ENCODE measurements around the gene ZNF416. TPM values are rescaled to one million over a fixed set of nuclear protein-coding genes. Genes with fewer than 3 reads are reported as not detected.

ZNF416 gene
- total RNA-seq, 1 experiment from 2014 or later = 6.9 TPM

DNA sequence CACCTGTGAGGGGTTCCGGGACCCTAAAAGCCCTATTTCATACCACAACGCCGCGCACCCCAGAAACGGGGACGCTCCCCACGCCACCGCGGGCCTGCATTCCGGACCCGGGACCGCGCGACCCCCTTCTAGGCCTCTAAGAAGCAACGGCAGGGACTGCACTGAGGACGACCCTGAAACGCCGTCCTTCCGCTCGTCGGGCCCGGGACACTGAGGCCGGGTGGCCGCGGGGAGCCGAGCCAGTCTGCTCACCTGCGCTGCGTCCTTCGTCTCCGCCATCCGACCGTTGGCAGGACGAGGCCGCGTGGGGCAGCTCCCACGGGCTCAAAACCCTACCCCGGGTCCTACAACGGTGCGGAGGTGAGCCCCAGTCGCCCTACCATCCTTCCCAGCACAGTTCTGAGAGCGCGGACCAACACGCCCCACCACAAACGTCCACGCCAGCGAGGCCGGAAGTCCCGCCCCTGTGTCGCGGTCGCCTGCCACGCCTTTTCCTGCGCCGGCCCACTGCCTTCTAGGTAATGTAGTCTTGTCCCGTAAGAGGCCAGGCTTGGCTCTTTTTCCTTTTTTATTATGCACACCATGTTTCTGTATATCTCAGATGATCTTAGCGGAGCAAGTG lies 19.2 kb downstream of the ZNF416 start, which contains the start of gene ZNF550:
Gene ZNF550, minus strand, starts transcription at position 460 of the 622 bp plus-strand sequence. Its CDS starts 181 bp downstream, at position 279.
- DNase-seq (ENCODE audit: low read depth) = peak; percentile 84

DNA sequence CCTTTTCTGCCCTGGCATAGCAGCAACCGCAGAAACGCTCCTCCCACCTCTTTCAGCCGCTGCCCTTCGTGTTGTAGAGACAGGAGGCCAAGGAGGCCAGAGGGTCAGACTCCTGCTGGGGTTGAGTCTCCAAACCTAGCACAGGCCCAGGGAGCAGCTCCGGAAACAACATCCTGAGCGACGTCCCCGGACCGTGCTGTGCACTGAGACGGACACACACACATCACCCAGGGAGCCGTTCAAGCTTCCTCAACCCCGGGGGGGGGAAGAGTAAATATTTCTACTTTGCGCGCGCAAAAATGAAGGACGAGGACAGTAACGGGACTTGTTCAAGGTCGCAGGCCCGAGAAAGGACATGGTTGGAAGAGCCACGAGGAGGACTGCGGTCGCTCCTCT lies 19.7 kb downstream of the ZNF416 start:
- peak; percentile 48 for DNase-seq (ENCODE audit: low read depth)

DNA sequence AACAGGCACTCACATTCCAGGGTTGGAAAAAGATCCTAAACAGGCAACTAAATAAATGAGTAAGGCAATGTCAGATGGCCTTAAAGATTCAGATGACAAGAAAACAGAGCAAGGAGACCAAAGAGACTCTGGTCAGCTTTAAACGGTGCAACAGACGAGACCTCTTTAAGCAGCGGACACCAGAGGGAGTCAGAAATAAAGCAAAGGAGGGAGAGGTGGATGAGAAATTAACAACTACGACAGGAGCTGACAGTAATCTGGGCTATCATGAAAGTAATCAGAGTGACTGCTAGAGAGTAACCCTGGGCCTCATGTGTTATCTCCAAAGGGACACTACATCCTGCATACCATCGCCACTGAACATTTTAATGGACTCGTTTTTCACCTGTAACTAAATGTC lies 20.2 kb downstream of the ZNF416 start:
- peak; percentile 27 for DNase-seq (ENCODE audit: low read depth)

DNA sequence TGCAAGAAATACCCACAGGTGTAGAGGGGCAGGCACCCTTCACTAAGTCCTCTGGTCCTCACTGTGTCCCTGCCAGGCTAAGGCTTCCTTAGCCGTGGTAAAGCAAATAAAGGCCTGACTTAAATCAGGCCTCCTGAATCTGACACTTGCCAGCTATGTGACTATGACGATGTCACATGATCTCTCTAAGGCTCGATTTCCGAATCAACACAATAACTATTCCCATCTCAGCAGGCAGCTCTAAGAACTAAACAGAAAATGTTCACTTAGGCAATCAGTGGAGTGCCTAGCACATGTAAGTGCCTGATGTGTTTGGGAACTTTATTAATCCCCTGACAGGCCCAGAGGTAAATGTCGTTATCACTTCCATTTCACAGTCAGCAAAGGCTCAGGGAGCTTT lies 21.1 kb downstream of the ZNF416 start:
- DNase-seq (ENCODE audit: low read depth) = no peak

DNA sequence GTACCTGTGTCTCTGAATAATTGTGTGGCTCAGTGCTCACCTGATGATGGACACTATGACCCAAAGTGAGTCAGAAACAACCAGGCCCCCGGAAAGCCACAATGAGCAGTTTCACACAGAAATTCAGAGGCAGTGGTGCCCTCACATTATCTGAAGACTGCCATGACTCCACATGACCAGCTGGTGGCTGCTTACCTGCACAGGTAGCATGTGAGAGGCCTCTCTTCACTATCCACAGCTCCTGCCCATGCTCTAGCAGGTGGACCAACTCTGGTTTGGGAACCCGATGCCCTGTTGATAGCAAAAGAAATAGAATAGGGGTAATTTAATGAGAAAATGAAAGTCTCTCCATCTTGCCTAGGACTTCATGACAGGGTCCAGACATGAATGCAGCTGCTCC lies 26.3 kb downstream of the ZNF416 start:
- no peak for DNase-seq (ENCODE audit: low read depth)

DNA sequence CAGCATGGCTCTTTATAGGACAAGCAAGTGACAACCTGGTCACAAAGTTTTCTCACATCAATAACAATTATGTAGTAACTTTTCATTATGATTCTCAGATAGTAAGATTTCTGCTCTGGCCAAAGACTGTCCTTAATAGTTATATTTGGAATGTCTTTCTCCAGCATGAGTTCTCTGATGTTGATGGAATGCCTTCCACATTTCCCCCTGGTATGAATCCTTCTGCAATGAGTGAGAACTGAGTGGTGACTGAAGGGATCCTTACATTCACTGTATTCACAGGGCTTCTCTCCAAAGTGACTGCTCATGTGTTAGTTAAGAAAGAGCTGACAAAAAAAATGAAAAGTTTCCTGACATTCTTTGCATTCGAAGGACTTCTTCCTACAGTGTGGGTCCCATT lies 32.2 kb downstream of the ZNF416 start:
- no peak for DNase-seq (ENCODE audit: low read depth)

DNA sequence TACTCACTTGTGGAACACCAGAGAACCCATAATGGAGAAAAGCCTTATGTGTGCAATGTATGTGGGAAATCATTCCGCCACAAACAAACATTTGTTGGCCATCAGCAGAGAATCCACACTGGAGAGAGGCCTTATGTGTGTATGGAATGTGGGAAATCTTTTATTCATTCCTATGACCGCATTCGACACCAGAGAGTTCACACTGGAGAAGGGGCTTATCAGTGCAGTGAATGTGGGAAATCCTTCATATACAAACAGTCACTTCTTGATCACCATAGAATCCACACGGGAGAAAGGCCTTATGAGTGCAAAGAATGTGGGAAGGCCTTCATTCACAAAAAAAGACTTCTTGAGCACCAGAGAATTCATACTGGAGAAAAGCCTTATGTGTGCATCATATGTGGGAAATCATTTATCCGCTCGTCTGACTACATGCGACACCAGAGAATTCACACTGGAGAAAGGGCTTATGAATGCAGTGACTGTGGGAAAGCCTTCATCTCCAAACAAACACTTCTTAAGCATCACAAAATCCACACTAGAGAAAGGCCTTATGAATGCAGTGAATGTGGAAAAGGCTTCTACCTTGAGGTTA lies 40.7 kb downstream of the ZNF416 start:
- DNase-seq (ENCODE audit: low read depth) = no peak

DNA sequence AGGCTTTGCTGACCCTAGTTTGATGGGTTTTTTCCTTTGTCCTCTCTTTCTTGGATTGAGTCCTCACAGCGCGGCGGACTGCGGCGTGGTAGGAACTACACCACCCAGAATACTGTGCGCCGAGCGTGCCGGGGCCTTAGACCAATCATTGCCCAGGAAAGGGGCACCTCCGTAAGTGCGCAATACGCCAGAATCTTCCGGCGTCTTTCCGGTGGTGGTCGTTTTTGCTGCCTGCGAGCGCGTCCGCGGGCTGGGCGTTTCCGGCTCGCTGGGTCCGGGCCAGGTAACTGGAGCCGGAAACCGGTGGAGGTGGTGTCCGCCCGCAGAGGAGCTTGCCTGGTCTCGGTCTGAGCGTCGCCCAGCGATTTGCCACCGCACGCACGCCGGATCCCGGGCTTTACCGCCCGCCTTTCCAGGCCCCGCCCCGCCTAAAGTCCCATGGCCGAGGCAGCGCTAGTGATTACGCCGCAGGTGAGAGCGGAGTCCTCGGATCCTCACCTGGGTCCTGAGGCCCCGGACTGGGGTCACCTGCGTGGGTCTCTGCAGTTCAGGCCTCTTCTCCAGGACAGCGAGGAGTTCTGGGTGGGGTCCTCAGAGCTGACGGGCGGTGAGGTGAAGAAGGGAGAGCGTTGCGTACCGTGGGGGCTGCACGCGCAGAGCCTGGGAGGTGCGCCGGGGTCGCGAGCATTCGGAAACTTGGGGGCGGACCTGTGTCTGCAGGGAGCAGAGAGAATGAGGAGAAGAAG lies 51.4 kb downstream of the ZNF416 start, which contains the start of gene ZNF549:
Gene ZNF549, plus strand, starts transcription at position 221 of the 746 bp plus-strand sequence. Its CDS starts 218 bp downstream, at position 439.
- peak; percentile 90 for DNase-seq (ENCODE audit: low read depth)

Other genes with a start within 250 kb of the ZNF416 start
- 7.4 and 8.3 TPM in 2 replicates for gene ZNF304, start 227.6 kb downstream of the ZNF416 start, total RNA-seq (2014; rRNA removed)
- gene TRAPPC2B, start 215.4 kb downstream of the ZNF416 start, total RNA-seq (2014; rRNA removed) = 20.6 and 21.4 TPM in 2 replicates
- 3.5 and 5.2 TPM in 2 replicates for gene ZNF547, start 215.4 kb downstream of the ZNF416 start, total RNA-seq (2014; rRNA removed)
- 12.6 and 14.5 TPM in 2 replicates for gene ZNF548, start 189.1 kb downstream of the ZNF416 start, total RNA-seq (2014; rRNA removed)
- 4.6 and 7.0 TPM in 2 replicates for gene ZNF17, start 167.8 kb downstream of the ZNF416 start, total RNA-seq (2014; rRNA removed)
- 8.8 TPM in 2 replicates for gene ZNF749, start 143.6 kb downstream of the ZNF416 start, total RNA-seq (2014; rRNA removed)
- 0.13 and 0.98 TPM in 2 replicates for gene VN1R1, start 121.8 kb downstream of the ZNF416 start, total RNA-seq (2014; rRNA removed)
- gene ZNF772, start 101.3 kb downstream of the ZNF416 start, total RNA-seq (2014; rRNA removed) = 11.1 and 17.9 TPM in 2 replicates
- 9.2 and 26.0 TPM in 2 replicates for gene ZNF419, start 91.2 kb downstream of the ZNF416 start, total RNA-seq (2014; rRNA removed)
- gene ZNF773, start 79.0 kb downstream of the ZNF416 start, total RNA-seq (2014; rRNA removed) = 6.3 and 11.3 TPM in 2 replicates
- 5.9 and 6.0 TPM in 2 replicates for gene ZNF549, start 51.6 kb downstream of the ZNF416 start, total RNA-seq (2014; rRNA removed)
- 7.6 and 9.1 TPM in 2 replicates for gene ZNF550, start 19.0 kb downstream of the ZNF416 start, total RNA-seq (2014; rRNA removed)
- gene ZIK1, start 5.2 kb upstream of the ZNF416 start, total RNA-seq (2014; rRNA removed) = 5.1 and 5.4 TPM in 2 replicates
- 11.1 and 16.2 TPM in 2 replicates for gene ZNF530, start 21.0 kb upstream of the ZNF416 start, total RNA-seq (2014; rRNA removed)
- gene ZNF134, start 35.3 kb upstream of the ZNF416 start, total RNA-seq (2014; rRNA removed) = 22.3 and 22.9 TPM in 2 replicates
- 11.4 and 12.1 TPM in 2 replicates for gene ZNF211, start 54.3 kb upstream of the ZNF416 start, total RNA-seq (2014; rRNA removed)
- gene ZSCAN4, start 90.0 kb upstream of the ZNF416 start, total RNA-seq (2014; rRNA removed) = 0.11 TPM in 1 of 2 replicates, not detected in the other
- gene ZNF551, start 103.1 kb upstream of the ZNF416 start, total RNA-seq (2014; rRNA removed) = 8.9 and 12.3 TPM in 2 replicates
- 0.96 and 1.1 TPM in 2 replicates for gene ZNF154, start 130.3 kb upstream of the ZNF416 start, total RNA-seq (2014; rRNA removed)
- gene ZNF671, start 148.7 kb upstream of the ZNF416 start, total RNA-seq (2014; rRNA removed) = 4.2 TPM in 2 replicates
- 8.3 and 12.4 TPM in 2 replicates for gene ZNF776, start 167.9 kb upstream of the ZNF416 start, total RNA-seq (2014; rRNA removed)
- gene ZNF586, start 190.8 kb upstream of the ZNF416 start, total RNA-seq (2014; rRNA removed) = 9.6 and 12.2 TPM in 2 replicates
- gene ZNF552, start 236.0 kb upstream of the ZNF416 start, total RNA-seq (2014; rRNA removed) = 2.2 and 3.5 TPM in 2 replicates